NCI-H2227 (cell line): ENCODE data around the gene TMTC2.

Source experiments
- DNase-seq: peaks from one replicate; lab custom pipeline; 2025; ENCODE audit not compliant: unreplicated experiment; lab: John Stamatoyannopoulos, UW

The TMTC2 gene

DNA sequence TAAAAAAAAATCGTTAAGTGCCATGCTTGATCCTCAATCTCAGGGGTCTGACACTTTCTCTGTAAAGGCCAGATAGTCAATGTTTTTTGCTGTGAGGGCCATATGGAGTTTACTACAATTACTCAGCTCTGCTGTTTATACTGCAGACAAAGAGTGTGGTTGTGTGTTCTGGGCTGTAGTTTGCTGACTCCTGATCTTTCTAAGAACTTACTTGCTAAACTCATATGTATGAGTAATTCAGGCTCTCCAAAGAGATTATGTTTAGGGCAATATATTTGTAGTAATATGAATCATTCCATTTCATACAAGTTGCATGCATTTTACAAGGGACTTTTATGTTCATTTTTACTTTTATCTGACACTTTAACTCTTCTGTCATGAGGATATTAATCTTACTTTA is 188.2 kb downstream of the TMTC2 start:
- no peak for DNase-seq

DNA sequence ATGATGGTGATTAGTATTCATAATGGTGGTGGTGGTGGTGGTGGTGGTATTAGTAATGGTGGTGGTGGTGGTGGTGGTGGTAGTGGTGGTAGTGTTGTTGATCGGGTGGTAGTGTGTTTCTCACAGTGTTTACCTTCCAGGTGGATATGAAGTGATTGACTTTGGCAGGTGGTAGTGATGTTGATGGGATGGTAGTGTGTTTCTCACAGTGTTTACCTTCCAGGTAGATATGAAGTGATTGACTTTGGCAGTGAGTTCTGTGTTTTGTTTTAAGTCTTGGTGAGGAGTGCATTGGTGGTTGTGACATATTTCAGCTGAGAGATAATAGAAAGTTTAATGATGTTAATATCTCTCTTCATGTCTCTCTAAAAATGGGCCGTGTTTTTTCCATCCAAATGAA is 189.4 kb downstream of the TMTC2 start:
- no peak for DNase-seq

DNA sequence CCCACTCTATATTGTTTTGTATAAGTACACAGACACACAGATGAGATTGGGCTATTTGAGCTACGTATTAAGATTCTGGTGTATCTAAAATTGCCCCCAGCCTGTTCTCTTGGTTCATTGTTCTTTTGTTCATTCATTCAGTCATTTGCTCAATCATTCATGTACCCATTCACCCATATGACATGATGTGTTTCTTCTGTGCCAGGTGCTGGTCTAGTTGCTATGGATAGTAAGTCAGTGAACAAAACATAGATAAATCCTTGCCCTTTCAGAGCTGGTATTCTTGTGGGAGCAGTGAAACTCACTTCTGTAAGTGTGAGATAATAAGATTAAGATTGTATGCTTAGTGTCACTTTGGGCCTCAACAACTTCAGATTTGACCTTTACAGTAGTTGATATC is 191.3 kb downstream of the TMTC2 start:
- no peak for DNase-seq

DNA sequence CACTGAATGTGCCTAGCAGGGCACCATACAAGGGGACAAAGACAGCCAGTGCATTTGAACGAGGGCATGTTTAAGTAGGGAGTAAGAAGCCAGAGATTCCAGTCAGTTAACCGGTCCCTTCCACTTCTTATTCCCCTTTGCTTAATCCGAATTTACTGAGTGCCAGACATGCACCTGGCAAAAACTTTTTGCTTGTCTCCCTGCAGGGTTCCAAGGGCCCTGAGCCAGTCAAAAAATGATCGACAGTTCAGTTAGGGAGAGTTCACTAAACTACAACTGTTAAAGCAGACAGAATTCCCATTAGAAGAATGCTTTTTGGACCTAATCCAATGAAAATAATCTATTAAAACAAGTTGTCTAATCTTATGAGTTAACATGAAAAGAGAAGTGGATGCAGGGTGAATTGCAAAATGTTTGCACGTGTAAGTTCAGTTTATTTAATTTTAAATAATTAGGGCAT is 193.8 kb downstream of the TMTC2 start:
- no peak for DNase-seq

DNA sequence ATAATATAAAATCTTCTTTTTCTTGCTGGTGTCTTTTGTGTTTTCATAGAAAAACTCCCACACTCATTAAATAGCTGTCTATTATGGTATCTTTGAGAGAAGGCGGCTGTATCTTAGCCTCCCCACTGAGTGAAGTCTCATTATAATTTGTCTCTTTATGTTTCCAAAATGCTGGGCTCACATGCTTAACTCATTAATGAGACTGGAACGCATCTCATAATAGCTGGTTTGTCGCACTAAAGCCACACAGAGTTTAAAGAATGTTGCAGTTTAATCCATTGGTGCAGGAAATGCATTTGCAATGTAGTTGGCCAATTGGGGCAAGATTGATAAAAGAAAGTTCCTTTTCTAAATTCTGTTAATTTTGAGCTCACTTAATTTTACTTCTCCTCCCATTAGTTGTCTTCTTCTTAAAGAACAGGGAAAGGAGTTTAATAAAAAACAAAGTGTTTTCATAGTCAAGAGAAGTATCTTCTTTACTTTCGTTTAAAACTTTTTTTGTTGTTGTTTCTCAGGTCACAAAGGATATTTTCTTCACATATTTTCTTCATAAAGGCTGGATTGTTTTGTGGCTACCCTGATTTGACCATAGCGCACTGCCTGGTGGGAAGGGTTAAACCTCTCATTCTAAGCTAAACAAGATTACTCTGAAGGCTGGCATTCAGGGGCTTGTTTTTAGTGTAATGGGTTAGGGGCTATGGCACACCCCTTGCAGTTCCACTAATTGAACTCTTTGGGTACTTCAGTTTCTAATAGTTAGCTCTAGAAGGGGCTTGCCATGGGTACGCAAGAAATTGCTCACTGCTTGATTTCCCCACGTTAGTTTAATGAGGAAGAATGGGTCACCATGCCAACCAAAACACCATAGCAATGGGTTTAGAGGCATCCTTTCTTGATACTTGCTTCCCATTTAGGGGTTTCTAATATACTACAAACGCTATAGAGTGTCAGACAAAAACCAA is 197.0 kb downstream of the TMTC2 start:
- DNase-seq: peak; percentile 10

DNA sequence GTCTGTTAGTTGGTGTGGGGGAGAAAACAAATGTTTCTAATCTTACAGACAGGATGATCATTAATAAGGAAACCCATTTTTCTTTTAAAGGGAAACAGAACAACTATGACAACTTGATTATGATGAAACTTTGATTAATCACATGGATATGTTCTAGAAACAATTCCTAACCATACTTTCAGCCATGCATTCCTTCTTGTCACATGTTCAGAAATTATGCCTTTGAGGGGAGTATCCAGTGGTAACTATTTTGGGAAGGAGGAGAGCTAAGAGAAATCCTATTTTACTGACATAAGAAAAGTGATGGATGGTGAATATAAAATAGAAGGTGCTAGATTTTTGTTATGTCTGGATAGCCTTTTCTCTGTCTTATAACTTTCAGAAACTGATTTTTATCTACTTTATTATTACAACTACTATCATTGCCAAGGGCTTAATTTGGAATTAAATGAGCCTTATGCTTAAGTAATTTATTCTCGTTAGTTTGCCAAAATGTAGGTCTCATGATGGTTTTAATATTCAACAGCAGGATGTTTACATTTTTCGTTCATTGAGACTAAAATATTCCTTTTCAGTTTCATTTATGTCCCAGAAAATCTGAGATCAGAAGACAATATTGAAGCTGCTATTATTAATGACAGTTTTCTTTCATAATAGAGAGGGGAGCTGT is 200.1 kb downstream of the TMTC2 start:
- no peak for DNase-seq

DNA sequence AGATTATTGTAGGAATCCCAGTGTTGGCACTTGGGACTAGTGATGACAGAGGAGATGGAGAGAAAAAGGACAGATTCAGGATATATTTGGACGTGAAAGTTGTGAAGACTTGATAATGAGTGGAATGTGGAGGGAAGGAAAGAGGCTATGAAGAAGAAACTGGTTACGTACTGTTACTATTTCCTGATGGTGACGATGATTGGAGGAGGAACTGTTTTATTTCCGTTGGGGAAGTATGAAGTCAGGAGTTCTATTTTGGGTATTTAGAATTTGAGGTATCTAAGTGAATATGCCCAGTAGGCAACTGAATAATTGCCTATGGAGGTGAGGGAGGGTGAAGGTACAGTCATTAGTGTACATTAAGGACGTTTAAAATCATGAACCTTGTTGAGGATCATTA is 207.2 kb downstream of the TMTC2 start:
- no peak for DNase-seq

DNA sequence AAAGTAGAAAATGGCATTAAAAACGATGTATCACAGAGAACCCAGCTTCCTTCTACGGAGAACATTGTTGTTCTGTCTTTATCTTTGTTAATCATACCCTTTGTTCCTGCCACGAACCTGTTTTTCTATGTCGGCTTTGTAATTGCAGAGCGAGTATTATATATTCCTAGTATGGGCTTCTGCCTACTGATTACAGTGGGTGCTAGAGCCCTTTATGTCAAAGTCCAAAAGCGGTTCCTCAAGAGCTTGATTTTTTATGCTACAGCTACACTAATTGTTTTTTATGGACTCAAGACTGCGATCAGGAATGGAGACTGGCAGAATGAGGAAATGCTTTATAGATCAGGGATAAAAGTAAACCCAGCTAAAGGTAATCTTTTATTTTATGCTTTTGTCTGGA is 209.6 kb downstream of the TMTC2 start:
- DNase-seq: no peak

DNA sequence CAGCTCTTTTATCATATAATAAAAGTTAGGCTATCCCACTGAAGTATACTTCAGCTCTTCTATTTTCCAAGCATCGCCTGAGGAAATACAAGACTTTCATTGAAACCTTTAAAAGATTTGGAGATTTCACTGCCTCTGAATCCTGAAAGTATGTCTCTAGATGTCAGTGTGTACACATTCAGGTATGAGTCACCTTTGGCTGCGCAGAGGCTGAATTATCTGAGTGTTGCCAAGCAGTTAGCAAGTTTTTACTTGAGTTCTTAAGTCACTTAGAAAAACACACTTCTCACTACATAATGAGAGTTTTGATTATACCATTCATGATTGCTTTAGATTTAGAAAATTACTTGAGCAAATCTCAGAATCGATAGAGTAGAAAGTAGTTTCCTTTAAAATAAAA is 210.3 kb downstream of the TMTC2 start:
- no peak for DNase-seq

DNA sequence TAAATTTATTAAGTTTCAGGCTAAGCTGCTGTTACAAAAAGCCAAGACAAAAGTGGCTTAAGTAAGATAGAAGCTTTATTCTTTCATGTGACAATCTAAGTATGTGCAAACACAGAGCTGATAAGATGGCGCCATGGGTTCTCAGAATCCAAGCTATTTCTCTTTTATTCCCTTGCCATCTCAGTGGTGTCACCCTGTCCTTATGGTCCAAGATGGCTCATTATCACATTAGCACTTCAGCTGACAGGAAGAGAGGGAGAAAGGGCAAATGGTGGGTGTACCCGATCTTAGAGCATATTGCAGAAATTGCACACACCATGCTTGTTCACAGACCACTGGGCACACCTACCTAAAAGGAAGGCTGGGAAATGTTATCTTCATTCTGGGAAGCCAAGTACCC is 211.7 kb downstream of the TMTC2 start:
- DNase-seq: peak; percentile 37

DNA sequence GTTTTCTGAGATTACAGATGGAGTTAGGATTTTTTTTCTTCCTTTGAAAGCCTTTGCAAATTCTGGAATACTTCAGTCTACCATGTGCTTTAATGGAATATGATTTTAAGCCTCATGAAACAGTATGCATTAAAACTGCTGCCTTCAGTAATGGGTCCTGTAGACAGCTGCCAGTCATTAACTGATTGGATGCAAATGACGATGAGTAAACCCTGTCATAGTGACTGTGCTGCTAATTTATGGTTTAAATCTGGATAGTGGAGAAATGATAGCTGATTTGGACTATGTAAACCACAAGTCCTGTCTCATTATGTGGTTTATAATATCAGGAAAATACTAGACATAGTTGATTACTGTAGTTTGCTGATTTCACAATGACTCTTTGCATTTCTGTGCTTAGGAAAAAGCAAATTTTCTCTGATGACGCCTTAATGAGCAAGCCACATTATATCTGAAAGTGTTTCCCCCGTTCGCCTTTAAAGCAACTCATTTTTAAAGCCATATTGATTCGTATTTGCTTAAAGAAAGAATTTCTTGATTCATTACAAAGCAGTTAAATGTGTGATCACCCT is 217.6 kb downstream of the TMTC2 start:
- no peak for DNase-seq

DNA sequence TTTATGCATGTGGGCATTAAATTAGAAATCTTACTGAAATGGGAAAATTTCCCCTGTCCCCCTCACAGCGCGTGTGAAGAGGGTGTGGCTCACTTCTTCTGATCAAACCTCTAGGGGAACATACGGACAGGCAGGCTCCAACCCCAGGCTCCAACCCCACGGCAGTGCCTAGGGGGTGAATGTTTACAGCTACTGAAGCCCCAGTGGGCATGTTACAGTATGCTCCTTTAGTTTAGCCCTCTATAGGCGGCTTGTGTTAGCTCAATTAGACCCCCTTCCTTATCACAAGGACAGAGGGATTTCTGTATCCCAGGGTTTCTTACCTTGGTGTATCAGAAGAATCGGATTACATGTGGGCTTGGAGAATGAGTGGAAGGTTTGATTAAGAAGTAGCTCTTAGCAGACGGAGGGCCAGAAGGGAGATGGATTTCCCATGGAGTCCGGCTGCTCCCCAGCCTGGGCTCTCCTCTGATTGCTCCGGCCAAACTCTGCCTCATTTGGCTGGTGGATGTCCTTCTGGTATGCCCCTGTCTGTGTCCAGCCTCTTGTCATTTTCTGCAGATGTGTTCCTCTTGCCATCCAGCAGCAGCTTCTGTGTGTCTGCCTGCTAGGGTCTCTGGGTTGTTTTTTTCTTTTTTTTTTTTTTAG is 223.7 kb downstream of the TMTC2 start:
- DNase-seq: no peak

DNA sequence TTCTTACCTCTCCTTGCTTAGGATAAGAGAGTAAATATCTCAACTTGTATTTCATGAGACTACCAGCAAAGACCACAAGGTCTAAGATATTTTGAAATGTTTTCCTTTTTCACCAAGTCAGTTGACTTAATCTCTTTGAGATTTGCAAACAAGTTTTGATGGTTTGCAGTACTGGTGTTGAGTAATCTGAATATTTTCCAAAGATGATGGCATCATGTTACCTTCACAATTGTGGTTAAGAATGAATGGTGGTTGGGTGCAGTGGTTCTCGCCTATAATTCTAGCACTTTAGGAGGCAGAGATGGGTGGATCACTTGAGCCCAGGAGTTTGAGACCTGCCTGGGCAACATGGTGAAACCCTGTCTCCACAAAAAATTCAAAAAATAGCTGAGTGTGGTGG is 225.7 kb downstream of the TMTC2 start:
- no peak for DNase-seq

DNA sequence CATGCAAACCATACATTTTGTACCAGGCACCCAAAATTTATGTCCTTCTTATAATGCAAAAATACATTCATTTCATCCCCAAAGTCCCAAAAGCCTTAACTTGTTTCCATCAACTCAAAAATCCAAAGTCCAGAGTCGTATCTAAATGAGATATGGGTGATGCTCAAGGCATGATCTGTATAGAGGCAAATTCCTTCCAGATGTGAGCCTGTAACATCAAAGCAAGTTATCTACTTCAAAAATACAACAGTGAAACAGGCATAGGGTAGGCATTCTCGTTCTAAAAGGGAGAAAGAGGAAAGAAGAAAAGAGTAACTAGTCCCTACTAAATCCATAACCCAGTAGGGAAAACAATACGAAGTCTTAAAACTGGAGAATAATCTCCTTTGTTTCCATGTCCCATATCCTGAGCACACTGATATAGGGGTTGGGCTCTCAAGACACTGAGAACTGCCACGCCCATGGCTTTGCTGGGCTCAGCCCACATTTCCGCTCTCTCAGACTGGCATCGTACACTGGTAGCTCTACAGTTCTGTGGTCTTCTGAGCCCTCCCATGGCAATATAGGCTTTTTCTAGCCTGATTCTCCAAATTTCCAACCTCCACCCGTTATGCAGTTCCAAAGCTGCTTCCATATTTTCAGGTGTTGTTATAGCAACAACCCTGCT is 232.8 kb downstream of the TMTC2 start:
- DNase-seq: peak; percentile 24

DNA sequence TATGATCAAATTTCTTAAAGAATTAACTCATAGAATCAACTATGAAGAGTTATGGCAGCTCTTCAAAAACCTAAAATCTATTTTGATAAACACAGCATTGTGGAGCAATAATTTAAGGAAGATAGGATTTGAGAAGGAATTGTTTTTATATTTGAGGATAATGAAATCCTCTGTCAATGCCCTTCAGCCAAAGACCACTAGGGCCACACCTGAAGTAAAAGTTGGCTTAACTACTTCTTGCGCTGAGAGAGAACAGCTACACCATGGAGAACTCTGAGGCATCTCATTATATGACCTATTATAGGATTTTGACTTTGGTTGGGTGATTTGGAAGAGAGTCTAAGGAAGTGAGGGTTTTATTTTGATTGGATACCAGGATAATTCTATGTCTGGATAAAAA is 237.2 kb downstream of the TMTC2 start:
- no peak for DNase-seq

DNA sequence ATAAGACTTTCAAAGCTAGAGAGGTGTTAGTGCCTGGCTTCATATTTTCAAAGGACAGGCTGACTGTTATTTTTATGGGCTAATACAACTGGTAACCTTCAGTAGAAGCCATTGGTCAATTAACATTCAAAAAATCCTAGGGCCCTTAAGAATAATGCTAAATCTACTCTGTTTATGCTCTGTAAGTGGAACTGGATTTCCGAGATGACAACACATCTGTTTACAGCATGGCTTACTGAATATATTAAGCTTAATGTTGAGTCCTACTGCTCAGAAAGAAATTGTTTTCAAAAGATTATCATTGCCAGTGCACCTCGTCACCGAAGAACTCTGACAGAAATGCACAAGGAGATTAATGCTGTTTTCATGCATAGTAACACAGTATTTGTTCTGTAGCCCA is 239.9 kb downstream of the TMTC2 start:
- DNase-seq: no peak

DNA sequence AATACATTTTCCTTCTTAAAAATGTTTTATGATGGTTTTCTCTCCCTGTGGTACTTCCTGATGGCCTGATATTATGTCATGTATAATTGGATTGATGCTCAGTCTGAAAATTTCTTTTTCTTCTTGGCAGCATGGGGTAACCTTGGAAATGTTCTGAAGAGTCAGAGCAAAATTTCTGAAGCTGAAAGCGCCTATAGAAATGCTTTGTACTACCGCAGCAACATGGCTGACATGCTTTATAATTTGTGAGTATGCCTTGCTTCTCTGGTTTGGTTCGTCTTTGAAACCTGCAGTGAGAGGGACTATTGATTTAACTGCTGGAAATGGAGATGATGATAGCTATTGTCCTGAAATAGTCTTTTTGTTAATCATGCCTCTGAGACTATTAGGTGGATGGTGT is 243.6 kb downstream of the TMTC2 start:
- DNase-seq: peak; percentile 49

DNA sequence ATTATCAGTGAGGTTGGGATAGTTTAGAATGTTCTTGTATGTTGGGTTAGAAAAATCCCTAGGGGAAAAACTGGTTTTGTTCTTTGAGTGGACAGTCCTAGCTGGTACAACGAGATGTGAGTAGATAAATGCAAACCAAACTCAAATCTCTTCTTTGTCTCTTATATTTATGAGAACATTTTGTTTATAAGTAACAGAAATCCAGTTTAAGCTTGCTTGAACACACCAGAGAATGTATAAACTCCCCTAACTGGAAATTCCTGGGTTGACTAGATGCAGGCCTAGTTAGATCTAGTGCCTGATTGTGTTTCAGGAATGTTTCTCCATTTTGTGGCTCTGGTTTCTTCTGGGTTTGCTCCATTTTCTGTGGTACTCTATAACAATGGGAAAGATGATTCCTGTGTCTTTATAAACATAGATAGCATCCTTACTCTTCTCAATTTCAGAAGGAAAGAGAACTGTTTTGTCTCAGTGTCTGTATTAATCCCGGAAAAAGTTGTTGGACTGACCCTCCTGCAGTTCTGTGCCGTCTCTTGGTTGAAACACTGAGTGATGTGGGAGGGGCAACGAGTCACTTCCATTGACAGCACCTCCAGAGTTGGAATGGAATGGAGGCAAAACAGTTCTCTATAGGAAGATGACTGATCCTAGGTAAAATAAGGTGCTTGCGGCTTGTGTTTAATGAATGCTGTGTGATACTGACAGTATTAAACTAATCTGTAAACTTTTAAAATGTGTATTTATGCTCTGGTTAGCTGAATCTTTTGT is 244.8 kb downstream of the TMTC2 start:
- no peak for DNase-seq

DNA sequence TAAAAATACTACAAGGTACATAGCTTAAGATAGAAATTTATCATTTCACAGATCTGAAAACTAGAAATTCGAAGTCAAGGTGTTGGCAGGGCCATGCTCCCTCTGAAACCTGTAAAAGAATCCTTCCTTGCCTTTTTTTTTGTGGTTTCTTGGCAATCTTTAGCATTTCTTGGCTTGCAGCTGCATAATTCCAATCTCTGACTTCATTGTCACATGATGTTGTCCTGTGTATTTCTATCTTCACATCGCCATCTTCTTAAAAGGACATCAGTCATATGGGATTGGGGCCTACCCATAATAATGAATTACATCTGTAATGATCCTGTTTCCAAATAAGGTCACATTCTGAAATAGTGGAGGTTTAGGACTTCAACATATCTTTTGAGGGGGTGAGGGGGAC is 250.4 kb downstream of the TMTC2 start:
- DNase-seq: no peak

DNA sequence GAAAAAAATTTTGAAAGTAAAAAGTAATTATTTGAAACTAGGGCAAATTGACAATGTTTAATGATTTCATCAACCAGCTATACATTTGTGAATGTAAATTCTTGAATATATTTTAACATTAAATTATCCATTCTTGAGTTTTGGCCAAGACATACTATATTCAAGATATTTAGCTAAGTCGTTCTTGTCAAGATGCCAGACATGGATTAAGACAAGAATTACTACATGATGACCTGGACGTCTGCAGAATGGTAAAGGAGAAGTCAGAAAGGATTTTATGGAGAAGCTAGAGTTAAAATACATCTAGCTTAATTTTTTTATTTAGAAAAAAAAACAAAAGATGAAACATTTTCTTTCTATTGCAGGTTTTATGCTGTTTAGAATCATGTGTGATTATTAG is 255.8 kb downstream of the TMTC2 start:
- DNase-seq: no peak
